CD4-positive, alpha-beta T cell treated with Interleukin-15 for 1 hour (primary cell): Measurements from ENCODE around the gene ENDOG.
"Not testable (repeated sequence)": the region's sequence is repeated elsewhere in the genome, so short reads cannot be mapped to it uniquely, and the experiment has no call there.

Experiments used
- DNase-seq: peaks from one replicate; pipeline ENCODE4 v3.0.0-alpha.2; 2020

Gene ENDOG

GRCh38 chr9:128870128-128870940, 52.0 kb downstream of the ENDOG start:
- DNase-seq, result no peak

GRCh38 chr9:128870941-128871265, 52.6 kb downstream of the ENDOG start:
- DNase-seq, result not testable (repeated sequence)
